Sigmoid colon (tissue), 4 donors: ENCODE results near the gene NLGN3.

Source experiments
- EP300 ChIP-seq, 4 donors: sonication (generic); formaldehyde crosslinking; IDR thresholded peaks; one replicate each; pipeline ENCODE4 v1.6.1; 2017; ENCODE audit warnings: antibody characterized with exemption in 4 of 4
- TF ChIP-seq, protein P1 (sequence below), 4 experiments: fragments of 450-650 bp in 3 of 4; fragments of 200-600 bp in 1 of 4; IDR thresholded peaks; one replicate each; pipeline ENCODE4 v1.5.1; 2016 to 2019; ENCODE audit warnings: antibody characterized with exemption in 4 of 4, mild to moderate bottlenecking in 3 of 4, moderate library complexity in 2 of 4

GRCh38 chrX:71109051-71109450, 35.6 kb upstream of the NLGN3 start:
- TF ChIP-seq, protein P1, sequence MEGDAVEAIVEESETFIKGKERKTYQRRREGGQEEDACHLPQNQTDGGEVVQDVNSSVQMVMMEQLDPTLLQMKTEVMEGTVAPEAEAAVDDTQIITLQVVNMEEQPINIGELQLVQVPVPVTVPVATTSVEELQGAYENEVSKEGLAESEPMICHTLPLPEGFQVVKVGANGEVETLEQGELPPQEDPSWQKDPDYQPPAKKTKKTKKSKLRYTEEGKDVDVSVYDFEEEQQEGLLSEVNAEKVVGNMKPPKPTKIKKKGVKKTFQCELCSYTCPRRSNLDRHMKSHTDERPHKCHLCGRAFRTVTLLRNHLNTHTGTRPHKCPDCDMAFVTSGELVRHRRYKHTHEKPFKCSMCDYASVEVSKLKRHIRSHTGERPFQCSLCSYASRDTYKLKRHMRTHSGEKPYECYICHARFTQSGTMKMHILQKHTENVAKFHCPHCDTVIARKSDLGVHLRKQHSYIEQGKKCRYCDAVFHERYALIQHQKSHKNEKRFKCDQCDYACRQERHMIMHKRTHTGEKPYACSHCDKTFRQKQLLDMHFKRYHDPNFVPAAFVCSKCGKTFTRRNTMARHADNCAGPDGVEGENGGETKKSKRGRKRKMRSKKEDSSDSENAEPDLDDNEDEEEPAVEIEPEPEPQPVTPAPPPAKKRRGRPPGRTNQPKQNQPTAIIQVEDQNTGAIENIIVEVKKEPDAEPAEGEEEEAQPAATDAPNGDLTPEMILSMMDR (IDR thresholded peaks at IDR 0.05), result no peak
- no peak for TF ChIP-seq EP300 (IDR thresholded peaks at IDR 0.05)
